ENCODE data around the gene CPM.
"Not testable (repeated sequence)": the region's sequence is repeated elsewhere in the genome, so short reads cannot be mapped to it uniquely, and the experiment has no call there.

CPM gene

GRCh38 chr12:68851592-68852306 is 81.2 kb downstream of the CPM start:
- DNase-seq (ENCODE audit: low read depth) = no peak

DNA sequence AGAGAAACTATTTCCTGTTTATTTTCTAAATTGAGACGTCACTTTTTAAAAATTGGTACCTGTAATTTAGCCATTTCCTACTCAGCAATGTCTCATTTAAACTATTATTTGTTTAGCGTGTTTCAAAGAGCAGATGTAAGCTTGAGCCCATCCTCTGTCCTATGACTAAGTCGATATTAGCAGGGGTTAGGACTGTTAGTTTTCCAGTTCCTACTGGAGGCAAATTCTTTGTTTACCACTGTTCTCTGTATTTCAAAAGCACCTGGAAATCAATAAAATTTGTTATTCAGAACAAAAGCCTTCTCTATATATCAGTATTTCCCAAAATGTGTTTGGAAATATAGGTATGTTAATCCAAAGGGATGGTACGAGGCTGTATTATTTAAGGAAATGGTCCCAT is 82.6 kb downstream of the CPM start:
- DNase-seq (ENCODE audit: low read depth) = no peak

- DNase-seq (ENCODE audit: low read depth) = no peak
These were observed 86.2 kb downstream of the CPM start for GRCh38 chr12:68846811-68847210.

- no peak for DNase-seq (ENCODE audit: low read depth)
These were observed 87.9 kb downstream of the CPM start for GRCh38 chr12:68844788-68845695.

GRCh38 chr12:68844318-68844745 is 88.6 kb downstream of the CPM start:
- DNase-seq (ENCODE audit: low read depth) = no peak

- DNase-seq (ENCODE audit: low read depth) = no peak
These were observed 90.0 kb downstream of the CPM start for GRCh38 chr12:68842784-68843567.

DNA sequence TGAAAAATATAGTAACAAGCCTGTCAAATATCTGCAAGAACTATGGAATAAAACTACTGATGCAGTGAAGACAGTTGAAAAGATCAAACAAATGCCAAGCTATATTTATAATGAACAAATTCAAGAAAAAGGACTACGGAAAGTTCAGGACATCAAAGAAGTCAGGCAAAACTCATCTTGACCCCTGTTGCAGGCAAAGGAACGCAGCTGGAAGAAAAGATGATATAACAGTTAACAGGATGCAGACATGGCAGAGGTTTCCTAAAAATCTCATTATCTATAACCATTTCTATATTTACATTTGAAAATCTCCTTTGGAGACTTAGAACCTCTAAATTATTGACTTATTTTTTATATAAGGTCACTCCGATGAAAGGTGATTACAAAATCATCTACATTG is 90.8 kb downstream of the CPM start:
- no peak for DNase-seq (ENCODE audit: low read depth)

DNA sequence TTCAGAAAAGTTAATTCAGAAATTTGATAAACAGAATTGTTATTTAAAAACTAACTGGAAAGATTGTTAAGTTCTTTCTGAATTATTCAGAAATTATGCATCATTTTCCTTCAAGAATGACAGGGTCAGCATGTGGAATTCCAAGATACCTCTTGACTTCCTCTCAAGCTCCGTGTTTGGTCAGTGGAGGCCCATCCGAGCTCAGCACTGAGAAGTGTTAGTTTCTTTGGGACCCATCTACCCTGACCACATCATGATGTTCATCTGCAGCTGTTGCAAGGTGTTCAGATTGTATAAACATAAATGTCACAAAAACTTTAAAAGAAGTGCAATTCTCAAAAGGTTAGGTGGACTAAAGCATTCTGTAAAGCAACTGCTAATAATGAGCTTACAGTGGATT is 91.3 kb downstream of the CPM start:
- no peak for DNase-seq (ENCODE audit: low read depth)

- DNase-seq (ENCODE audit: low read depth) = not testable (repeated sequence)
These were observed 91.8 kb downstream of the CPM start for GRCh38 chr12:68841175-68841574.

DNA sequence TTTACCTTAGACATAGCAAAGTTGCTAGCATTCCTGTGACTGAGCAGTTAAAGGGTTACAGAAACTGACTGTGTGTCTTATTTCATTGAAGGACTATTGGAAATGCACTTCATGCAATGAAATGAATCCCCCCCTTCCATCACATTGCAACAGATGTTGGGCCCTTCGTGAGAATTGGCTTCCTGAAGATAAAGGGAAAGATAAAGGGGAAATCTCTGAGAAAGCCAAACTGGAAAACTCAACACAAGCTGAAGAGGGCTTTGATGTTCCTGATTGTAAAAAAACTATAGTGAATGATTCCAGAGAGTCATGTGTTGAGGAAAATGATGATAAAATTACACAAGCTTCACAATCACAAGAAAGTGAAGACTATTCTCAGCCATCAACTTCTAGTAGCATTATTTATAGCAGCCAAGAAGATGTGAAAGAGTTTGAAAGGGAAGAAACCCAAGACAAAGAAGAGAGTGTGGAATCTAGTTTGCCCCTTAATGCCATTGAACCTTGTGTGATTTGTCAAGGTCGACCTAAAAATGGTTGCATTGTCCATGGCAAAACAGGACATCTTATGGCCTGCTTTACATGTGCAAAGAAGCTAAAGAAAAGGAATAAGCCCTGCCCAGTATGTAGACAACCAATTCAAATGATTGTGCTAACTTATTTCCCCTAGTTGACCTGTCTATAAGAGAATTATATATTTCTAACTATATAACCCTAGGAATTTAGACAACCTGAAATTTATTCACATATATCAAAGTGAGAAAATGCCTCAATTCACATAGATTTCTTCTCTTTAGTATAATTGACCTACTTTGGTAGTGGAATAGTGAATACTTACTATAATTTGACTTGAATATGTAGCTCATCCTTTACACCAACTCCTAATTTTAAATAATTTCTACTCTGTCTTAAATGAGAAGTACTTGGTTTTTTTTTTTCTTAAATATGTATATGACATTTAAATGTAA is 93.5 kb downstream of the CPM start:
- no peak for DNase-seq (ENCODE audit: low read depth)

- no peak for DNase-seq (ENCODE audit: low read depth)
These were observed 94.7 kb downstream of the CPM start for GRCh38 chr12:68838046-68838886.

DNA sequence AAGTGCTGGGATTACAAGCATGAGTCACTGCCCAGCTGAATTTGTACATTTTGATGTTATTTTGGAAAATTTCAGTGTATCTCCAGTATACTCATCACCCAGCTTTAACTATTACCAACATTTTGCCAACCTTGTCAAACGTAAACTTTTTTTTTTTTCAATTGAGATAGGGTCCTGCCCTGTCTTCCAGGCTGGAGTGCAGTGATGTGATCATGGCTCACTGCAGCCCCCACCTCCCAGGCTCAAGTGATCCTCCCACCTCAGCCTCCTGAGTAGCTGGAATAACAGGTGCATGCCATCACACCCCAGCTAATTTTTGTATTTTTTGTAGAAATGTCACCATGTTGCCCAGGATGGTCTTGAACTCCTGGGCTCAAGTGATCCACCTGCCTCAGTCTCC is 95.8 kb downstream of the CPM start:
- no peak for DNase-seq (ENCODE audit: low read depth)

DNA sequence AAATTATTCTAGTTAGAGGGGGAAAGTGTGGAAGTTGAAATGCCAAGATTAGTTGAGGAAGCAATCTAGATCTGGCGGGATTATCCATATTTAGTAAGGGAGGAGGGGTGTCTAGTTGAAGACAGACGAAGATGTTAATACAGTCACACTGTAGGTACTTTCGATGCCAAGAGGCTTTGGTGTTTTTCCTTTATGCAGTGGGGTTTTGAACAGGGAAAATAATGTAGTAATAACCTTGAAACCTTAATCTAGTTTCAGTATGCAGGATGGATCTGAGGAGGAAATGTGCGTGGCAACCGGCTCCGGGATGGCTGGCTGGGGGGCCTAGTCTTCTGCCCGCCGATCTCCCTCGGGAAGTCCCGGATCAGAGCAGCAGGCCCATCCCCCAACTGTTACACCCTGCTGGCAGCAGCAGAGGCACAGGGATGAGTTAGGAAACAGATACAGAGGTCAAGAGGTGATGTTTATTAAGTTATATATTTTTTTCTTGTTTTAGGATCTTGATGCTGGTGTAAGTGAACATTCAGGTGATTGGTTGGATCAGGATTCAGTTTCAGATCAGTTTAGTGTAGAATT is 97.5 kb downstream of the CPM start:
- no peak for DNase-seq (ENCODE audit: low read depth)

DNA sequence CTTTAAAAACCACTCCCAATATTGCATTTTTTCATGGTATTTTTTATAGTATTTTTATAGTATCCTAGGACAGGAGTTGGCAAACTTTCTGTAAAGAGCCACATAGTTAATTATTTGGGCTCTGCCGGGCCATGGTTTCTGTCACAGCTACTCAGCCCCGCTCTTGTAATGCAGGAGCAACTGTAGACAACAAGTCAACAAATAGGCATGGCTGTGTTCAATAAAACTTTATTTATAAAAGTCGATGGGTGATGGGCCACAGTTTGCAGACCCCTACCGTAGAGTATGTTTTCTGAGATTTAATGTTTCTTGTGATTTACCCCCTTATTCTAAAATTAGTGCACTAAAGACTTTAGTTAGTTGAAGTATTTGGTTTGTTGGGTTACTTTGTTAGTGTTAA is 99.5 kb downstream of the CPM start:
- no peak for DNase-seq (ENCODE audit: low read depth)

DNA sequence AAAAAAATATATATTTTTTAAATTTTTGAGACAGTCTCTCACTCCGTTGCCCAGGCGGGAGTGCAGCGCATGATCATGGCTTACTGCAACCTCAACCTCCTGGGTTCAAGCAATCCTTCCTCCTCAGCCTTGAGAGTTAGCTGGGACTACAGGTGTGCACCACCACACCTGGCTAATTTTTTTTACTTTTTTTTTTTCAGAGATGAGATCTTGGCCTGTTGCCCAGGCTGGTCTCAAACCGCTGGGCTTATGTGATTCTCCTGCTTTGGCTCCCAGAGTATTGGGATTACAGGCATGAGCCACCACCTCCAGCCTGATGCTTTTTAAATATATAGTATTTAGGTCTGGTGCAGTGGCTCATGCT is 100.5 kb downstream of the CPM start:
- DNase-seq (ENCODE audit: low read depth) = no peak

DNA sequence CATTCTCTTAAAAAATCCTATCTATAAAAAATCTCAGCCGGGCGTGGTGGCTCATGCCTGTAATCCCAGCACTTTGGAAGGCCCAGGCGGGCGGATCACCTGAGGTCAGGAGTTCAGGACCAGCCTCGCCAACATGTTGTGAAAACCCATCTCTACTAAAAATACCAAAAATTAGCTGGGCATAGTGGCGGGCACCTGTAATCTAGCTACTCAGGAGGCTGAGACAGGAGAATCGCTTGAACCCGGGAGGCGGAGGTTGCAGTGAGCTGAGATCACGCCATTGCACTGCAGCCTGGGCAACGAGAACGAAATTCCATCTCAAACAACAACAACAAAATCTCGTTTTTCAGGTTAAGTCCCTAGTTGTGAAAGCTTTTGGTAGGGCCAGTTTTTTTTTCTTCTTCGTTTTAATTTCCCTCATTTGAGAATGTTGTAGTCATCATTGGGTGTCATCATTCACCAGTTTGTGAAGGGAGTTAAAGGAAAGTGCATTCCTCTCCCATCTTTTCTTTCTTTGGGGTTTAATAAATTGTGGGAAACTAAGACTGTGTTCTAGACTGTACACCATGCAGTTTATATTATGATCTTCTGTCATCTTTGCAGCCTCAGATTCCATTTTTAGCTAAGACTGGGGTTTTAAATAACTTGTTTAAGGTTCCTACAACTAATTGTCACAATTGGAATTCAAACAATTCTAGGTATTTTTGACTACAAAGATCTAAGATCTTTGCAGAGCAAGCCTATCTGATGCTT is 101.0 kb downstream of the CPM start:
- DNase-seq (ENCODE audit: low read depth) = no peak

GRCh38 chr12:68831272-68831671 is 101.7 kb downstream of the CPM start:
- no peak for DNase-seq (ENCODE audit: low read depth)

- no peak for DNase-seq (ENCODE audit: low read depth)
These were observed 104.3 kb downstream of the CPM start for GRCh38 chr12:68828672-68829068.

DNA sequence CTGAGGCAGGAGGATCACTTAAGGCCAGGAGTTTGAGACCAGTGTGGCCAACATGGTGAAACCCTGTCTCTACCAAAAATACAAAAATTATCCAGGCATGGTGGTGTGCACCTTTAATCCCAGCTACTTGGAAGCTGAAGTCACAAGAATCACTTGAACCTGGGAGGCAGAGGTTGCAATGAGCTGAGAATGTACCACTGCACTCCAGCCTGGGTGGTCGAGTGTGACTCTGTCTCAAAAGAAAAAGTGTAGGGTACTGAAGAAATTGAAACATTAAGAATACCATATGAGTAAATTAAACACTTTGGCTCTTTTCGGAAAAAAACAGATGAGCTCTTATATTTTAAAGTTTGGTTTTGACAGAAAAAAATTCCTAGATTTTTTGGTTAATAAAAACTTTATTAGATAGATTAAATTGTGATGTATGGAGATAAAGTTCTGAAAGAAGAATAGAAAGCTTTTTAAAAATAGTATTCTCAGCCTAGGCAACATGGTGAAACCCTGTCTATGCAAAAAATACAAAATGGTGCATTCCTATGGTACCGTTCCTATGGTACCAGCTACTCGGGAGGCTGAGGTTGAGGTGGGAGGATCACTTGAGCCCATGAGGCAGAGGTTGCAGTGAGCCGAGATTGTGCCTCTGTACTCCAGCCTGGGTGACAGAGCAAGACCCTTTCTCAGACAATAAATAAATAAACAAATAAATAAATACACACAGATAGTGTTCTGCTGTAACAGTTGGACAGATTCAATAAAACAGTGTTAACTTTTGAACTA is 104.9 kb downstream of the CPM start:
- DNase-seq (ENCODE audit: low read depth) = no peak

Measured in iris pigment epithelial cell (primary cell).